Measurements from ENCODE around the gene RAD51C.
"Not testable (repeated sequence)": the region's sequence is repeated elsewhere in the genome, so short reads cannot be mapped to it uniquely, and the experiment has no call there.

Gene RAD51C

GRCh38 chr17:58679263-58680037 lies 13.0 kb upstream of the RAD51C start:
- Histone ChIP-seq H3K9me3 (no peaks in the 10 kb centered on the region), H3K4me1 (no peaks in the 10 kb centered on the region), H3K36me3 (no peaks in the 10 kb centered on the region), H3K27me3 (no peaks in the 10 kb centered on the region), H3K27ac (no peak overlapping the region), H3K4me3 (no peak overlapping the region)
- intact Hi-C loops (cut with DNase I; ENCODE audit: low total_unique reads) = no loop called here
- DNase-seq = no peak
- TF ChIP-seq CTCF (IDR thresholded peaks at IDR 0.05) = no peak

DNA sequence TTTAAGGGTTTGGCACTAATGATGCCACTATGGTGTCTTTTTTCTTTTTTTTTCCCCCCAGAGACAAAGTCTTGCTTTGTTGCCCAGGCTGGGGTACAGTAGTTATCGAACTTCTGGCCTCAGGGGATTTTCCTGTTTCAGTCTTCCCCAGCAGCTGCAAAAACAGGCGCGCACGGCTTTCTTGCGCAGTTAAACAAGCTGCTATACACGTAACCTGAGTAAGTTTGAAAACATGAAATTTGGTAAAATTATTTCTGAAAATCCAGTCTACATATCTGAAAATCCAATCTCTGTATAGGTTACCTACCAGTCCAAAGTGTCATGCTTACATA lies 12.4 kb upstream of the RAD51C start:
- Histone ChIP-seq H3K27me3 (no peaks in the 10 kb centered on the region), H3K9me3 (no peaks in the 10 kb centered on the region), H3K4me3 (no peak overlapping the region), H3K4me1 (no peaks in the 10 kb centered on the region), H3K27ac (no peak overlapping the region), H3K36me3 (no peaks in the 10 kb centered on the region)
- TF ChIP-seq CTCF (IDR thresholded peaks at IDR 0.05) = no peak
- intact Hi-C loops (cut with DNase I; ENCODE audit: low total_unique reads) = no loop called here
- no peak for DNase-seq

- no peaks in the 10 kb centered on the region for H3K36me3 ChIP-seq
- no peak overlapping the region for H3K4me3 ChIP-seq
- H3K27me3 ChIP-seq = no peaks in the 10 kb centered on the region
- intact Hi-C loops (cut with DNase I; ENCODE audit: low total_unique reads) = no loop called here
- DNase-seq = no peak
- no peak for TF ChIP-seq CTCF (IDR thresholded peaks at IDR 0.05)
- H3K4me1 ChIP-seq = no peaks in the 10 kb centered on the region
- no peaks in the 10 kb centered on the region for H3K9me3 ChIP-seq
- no peak overlapping the region for H3K27ac ChIP-seq
Observed at GRCh38 chr17:58684003-58684402, 8.4 kb upstream of the RAD51C start.

GRCh38 chr17:58684462-58684861 lies 7.9 kb upstream of the RAD51C start:
- DNase-seq; H3K9me3 ChIP-seq; intact Hi-C loops (cut with DNase I; ENCODE audit: low total_unique reads); H3K36me3 ChIP-seq; H3K27me3 ChIP-seq; H3K4me3 ChIP-seq; H3K27ac ChIP-seq; H3K4me1 ChIP-seq: not testable (repeated sequence)

- no peak for DNase-seq
- H3K27ac ChIP-seq = no peak overlapping the region
- H3K4me1 ChIP-seq = peaks cover 0 to 3% (median under 1%) of the 10 kb centered on the region in 4 donors
- no peak overlapping the region for H3K4me3 ChIP-seq
- H3K27me3 ChIP-seq = no peaks in the 10 kb centered on the region
- no peaks in the 10 kb centered on the region for H3K36me3 ChIP-seq
- intact Hi-C loops (cut with DNase I; ENCODE audit: low total_unique reads) = no loop called here
- no peaks in the 10 kb centered on the region for H3K9me3 ChIP-seq
- no peak for TF ChIP-seq CTCF (IDR thresholded peaks at IDR 0.05)
Observed at GRCh38 chr17:58686980-58687379, 5.4 kb upstream of the RAD51C start.

DNA sequence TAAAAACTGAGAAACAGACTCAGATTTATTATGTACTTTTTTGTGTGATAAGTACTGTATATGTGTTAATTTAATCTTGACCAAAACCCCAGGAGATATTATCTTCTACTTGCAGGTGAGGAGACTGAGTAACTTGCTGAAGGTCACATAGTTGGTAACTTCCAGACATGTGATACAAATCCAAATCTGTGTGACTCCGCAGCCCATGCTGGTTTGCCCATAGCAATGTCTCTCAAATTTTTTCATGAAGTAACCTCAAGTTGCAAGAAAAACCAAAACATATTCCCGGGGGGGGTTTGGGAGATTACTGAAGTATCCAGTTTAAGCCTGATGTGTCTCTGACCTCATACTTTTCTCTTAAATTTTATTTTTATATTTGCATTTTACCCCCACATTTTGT lies 3.9 kb upstream of the RAD51C start:
- Histone ChIP-seq H3K27me3 (no peaks in the 10 kb centered on the region), H3K36me3 (no peaks in the 10 kb centered on the region), H3K4me1 (peaks cover 0 to 12% (median 7%) of the 10 kb centered on the region in 4 donors), H3K4me3 (no peak overlapping the region), H3K9me3 (no peaks in the 10 kb centered on the region), H3K27ac (no peak overlapping the region)
- intact Hi-C loops (cut with DNase I; ENCODE audit: low total_unique reads) = no loop called here
- TF ChIP-seq CTCF (IDR thresholded peaks at IDR 0.05) = no peak
- DNase-seq = no peak

DNA sequence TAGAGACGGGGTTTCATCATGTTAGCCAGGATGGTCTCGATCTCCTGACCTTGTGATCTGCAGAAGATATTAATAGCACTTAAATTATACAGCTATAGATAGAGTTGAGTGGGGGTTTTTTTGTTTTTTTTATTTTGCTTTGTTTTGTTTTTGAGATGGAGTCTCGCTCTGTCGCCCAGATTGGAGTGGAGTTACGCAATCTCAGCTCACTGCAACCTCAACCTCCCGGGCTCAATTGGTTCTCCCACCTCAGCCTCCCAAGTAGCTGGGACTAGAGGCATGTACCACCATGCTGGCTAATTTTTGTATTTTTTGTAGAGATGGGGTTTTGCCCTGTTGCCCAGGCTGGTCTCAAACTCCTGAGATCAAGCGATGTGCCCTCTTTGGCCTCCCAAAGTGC lies 2.4 kb upstream of the RAD51C start:
- not testable (repeated sequence) for H3K27ac ChIP-seq, H3K36me3 ChIP-seq, H3K4me3 ChIP-seq, DNase-seq, H3K9me3 ChIP-seq, H3K27me3 ChIP-seq
- intact Hi-C loops (cut with DNase I; ENCODE audit: low total_unique reads) = loop anchor here (10.0 kb wide), 1 partner anchor 165 kb away; no protein-coding TSS in a partner anchor
- H3K4me1 ChIP-seq = peaks cover 0 to 17% (median 7%) of the 10 kb centered on the region in 4 donors
